ENCODE results near the gene C1QL1.

DNA sequence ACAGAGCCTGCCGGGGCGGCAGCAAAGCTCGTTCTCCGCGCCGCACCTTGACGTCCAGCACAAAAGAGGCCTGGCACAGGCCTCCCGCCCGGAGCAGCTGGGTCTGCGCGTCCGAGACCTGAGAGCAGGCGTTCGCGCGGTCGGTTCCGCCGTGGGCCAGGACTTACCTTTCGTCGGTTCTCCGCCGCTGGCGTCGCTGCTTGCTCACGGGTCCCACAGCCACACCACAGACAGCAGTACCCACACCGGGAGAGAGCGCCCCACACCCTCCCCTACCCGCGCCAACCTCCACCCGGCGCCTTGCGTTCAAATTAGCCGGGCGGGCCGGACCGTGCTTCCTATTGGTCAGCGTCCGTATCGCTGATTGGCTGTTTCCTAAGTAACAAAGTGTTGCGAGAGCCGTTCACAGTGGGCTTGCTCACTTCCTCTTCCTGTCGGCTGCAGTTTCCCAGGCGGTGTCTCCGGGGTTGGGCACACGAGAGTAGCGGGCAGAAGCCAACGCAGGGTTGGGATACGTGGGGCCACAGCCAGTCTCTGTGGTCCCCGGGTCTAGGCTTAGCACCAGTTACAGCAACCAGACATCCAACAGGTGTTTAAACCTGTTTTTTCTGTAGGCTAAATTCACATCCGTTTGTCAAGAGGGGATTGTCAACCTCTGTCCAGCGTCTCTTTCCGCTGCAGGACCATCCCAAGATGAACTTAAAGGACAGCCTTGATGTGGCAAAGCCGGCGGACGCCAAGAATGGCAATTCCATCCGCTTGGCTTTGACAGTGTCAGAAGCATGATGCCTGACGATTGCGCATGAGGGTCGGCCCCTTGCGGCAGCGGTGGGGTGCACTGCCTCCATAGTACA lies 20.4 kb downstream of the C1QL1 start, which contains the start of gene KIF18B:
- TF ChIP-seq YY1 (IDR thresholded peaks at IDR 0.05; ENCODE audit: insufficient read depth, insufficient read length): no peak
- no peak for TF ChIP-seq ZNF274 (IDR thresholded peaks at IDR 0.05; ENCODE audit: low read depth, low read length)
